ENCODE data around the gene UTP11.

GRCh38 chr1:38064197-38064903, 51.8 kb downstream of the UTP11 start:
- TF ChIP-seq, protein P1, sequence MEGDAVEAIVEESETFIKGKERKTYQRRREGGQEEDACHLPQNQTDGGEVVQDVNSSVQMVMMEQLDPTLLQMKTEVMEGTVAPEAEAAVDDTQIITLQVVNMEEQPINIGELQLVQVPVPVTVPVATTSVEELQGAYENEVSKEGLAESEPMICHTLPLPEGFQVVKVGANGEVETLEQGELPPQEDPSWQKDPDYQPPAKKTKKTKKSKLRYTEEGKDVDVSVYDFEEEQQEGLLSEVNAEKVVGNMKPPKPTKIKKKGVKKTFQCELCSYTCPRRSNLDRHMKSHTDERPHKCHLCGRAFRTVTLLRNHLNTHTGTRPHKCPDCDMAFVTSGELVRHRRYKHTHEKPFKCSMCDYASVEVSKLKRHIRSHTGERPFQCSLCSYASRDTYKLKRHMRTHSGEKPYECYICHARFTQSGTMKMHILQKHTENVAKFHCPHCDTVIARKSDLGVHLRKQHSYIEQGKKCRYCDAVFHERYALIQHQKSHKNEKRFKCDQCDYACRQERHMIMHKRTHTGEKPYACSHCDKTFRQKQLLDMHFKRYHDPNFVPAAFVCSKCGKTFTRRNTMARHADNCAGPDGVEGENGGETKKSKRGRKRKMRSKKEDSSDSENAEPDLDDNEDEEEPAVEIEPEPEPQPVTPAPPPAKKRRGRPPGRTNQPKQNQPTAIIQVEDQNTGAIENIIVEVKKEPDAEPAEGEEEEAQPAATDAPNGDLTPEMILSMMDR (IDR thresholded peaks at IDR 0.05) = no peak
- TF ChIP-seq, protein P2, sequence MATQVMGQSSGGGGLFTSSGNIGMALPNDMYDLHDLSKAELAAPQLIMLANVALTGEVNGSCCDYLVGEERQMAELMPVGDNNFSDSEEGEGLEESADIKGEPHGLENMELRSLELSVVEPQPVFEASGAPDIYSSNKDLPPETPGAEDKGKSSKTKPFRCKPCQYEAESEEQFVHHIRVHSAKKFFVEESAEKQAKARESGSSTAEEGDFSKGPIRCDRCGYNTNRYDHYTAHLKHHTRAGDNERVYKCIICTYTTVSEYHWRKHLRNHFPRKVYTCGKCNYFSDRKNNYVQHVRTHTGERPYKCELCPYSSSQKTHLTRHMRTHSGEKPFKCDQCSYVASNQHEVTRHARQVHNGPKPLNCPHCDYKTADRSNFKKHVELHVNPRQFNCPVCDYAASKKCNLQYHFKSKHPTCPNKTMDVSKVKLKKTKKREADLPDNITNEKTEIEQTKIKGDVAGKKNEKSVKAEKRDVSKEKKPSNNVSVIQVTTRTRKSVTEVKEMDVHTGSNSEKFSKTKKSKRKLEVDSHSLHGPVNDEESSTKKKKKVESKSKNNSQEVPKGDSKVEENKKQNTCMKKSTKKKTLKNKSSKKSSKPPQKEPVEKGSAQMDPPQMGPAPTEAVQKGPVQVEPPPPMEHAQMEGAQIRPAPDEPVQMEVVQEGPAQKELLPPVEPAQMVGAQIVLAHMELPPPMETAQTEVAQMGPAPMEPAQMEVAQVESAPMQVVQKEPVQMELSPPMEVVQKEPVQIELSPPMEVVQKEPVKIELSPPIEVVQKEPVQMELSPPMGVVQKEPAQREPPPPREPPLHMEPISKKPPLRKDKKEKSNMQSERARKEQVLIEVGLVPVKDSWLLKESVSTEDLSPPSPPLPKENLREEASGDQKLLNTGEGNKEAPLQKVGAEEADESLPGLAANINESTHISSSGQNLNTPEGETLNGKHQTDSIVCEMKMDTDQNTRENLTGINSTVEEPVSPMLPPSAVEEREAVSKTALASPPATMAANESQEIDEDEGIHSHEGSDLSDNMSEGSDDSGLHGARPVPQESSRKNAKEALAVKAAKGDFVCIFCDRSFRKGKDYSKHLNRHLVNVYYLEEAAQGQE (IDR thresholded peaks at IDR 0.05; ENCODE audit: insufficient read depth in 1 of 2, low read depth in 2 of 2, low read length in 1 of 2) = no peak
- TF ChIP-seq POLR2AphosphoS5 (IDR thresholded peaks at IDR 0.05; ENCODE audit: low read depth, low read length) = no peak

Measured in Panc1 (cell line).